PFSK-1 (cell line): ENCODE results near the gene SLC35E1.

Experiments used
- FOXP2 ChIP-seq: optimal IDR thresholded peaks from 2 replicates; pipeline ENCODE3; 2011; ENCODE audit warnings: borderline replicate concordance, control low read depth, inconsistent platforms; ENCODE audit not compliant: insufficient read depth; ENCODE audit errors: extremely low read length, extremely low read depth
- POLR2AphosphoS5 ChIP-seq: IDR thresholded peaks from 2 replicates; pipeline ENCODE4 v1.6.1; 2012; ENCODE audit warnings: low read depth, mild to moderate bottlenecking, control low read depth, low read length, moderate library complexity
- REST ChIP-seq, 2 experiments: IDR thresholded peaks; 2 replicates each; pipeline versions ENCODE4 v1.6.1 to v1.8.0; 2011 to 2012; ENCODE audit warnings: low read depth in 2 of 2, low read length in 2 of 2, control low read depth in 1 of 2, inconsistent platforms in 1 of 2, mild to moderate bottlenecking in 1 of 2, moderate library complexity in 1 of 2; ENCODE audit not compliant: insufficient read depth in 1 of 2
- SIN3A ChIP-seq: IDR thresholded peaks from 2 replicates; pipeline ENCODE4 v1.6.1; 2012; ENCODE audit warnings: mild to moderate bottlenecking, low read length, moderate library complexity, borderline replicate concordance; ENCODE audit not compliant: insufficient read depth
- TAF1 ChIP-seq: IDR thresholded peaks from 2 replicates; pipeline ENCODE4 v1.6.1; 2012; ENCODE audit warnings: low read length, control low read depth, borderline replicate concordance; ENCODE audit not compliant: insufficient read depth

The SLC35E1 gene

GRCh38 chr19:16594681-16595091 lies 22.5 kb upstream of the SLC35E1 start:
- no peak for TF ChIP-seq POLR2AphosphoS5
- TF ChIP-seq TAF1 = no peak
- no peak for TF ChIP-seq SIN3A
- no peak for TF ChIP-seq REST (IDR thresholded peaks at IDR 0.05; ENCODE audit: insufficient read depth in 1 of 2, low read depth in 2 of 2, low read length in 2 of 2)
- TF ChIP-seq FOXP2 = no peak

GRCh38 chr19:16594131-16594586 lies 21.9 kb upstream of the SLC35E1 start:
- TF ChIP-seq TAF1 (no peak), FOXP2 (no peak), POLR2AphosphoS5 (no peak), REST (IDR thresholded peaks at IDR 0.05; ENCODE audit: insufficient read depth in 1 of 2, low read depth in 2 of 2, low read length in 2 of 2) (no peak)

- TF ChIP-seq FOXP2 (no peak), REST (IDR thresholded peaks at IDR 0.05; ENCODE audit: insufficient read depth in 1 of 2, low read depth in 2 of 2, low read length in 2 of 2) (no peak), TAF1 (no peak), SIN3A (no peak), POLR2AphosphoS5 (no peak)
Measured at GRCh38 chr19:16593181-16593580, 21.0 kb upstream of the SLC35E1 start.

GRCh38 chr19:16591803-16592556 lies 19.8 kb upstream of the SLC35E1 start:
- TF ChIP-seq SIN3A = no peak
- TF ChIP-seq TAF1 = no peak
- no peak for TF ChIP-seq POLR2AphosphoS5
- TF ChIP-seq FOXP2 = no peak
- TF ChIP-seq REST (IDR thresholded peaks at IDR 0.05; ENCODE audit: insufficient read depth in 1 of 2, low read depth in 2 of 2, low read length in 2 of 2) = no peak
